Medulla oblongata (tissue), 1 donor: ENCODE measurements around the gene MLPH.
A peak's percentile ranks its signal among the peaks of the same experiment; 100 is the strongest.

Source experiments
- DNase-seq: peaks from one replicate; pipeline ENCODE4 v3.0.0-alpha.2; 2015; ENCODE audit errors: extremely low spot score

Gene MLPH, protein sequence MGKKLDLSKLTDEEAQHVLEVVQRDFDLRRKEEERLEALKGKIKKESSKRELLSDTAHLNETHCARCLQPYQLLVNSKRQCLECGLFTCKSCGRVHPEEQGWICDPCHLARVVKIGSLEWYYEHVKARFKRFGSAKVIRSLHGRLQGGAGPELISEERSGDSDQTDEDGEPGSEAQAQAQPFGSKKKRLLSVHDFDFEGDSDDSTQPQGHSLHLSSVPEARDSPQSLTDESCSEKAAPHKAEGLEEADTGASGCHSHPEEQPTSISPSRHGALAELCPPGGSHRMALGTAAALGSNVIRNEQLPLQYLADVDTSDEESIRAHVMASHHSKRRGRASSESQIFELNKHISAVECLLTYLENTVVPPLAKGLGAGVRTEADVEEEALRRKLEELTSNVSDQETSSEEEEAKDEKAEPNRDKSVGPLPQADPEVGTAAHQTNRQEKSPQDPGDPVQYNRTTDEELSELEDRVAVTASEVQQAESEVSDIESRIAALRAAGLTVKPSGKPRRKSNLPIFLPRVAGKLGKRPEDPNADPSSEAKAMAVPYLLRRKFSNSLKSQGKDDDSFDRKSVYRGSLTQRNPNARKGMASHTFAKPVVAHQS

DNA sequence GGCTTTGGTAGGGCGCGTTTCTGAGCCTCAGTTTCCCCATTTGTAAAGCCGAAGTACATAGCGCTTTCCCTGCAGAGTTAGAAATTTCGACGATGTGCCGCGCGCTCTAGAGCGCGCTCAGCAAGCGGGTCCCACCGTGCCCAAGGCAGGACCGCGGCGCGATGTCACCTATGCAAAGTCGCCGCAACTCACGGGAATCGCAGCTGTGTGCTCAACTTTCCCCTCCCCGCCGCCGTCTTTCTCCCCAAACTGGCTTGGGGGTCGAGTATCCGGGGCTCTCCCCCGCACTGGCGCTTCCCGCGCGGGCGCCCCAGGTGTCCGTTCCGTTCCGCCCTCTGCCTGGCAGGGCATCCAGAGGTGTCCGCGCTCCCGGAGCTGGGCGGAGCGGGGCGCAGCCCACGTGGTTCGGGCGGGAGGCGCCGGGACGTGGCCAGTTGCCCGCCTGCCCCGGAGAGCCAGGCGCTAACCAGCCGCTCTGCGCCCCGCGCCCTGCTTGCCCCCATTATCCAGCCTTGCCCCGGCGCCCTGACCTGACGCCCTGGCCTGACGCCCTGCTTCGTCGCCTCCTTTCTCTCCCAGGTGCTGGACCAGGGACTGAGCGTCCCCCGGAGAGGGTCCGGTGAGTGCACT, at the start of gene MLPH:
Gene MLPH (plus strand): TSS at position 433 of the 630 bp plus-strand sequence. CDS start 6,176 bp downstream, outside the sequence.
- no peak for DNase-seq

DNA sequence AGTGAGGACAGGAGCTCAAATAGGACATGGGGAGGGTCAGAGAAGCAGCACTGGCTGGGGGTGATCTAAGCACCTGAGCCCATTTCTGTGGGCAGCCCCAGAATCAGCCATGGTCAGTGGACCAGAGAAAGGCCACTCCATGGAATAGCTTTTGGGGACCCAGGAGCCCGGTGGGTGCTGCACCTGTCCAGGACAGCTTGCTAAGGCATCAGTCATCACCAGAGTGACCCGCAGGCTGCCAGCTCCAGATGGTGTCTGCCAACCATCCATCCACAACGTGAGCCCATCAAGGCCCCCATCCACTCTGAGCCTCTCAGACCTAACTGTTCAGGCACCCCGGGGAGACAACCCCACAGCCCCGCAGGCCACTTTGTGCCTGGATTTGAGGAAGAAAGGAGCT, 49.5 kb upstream of the MLPH start:
- DNase-seq, result no peak

DNA sequence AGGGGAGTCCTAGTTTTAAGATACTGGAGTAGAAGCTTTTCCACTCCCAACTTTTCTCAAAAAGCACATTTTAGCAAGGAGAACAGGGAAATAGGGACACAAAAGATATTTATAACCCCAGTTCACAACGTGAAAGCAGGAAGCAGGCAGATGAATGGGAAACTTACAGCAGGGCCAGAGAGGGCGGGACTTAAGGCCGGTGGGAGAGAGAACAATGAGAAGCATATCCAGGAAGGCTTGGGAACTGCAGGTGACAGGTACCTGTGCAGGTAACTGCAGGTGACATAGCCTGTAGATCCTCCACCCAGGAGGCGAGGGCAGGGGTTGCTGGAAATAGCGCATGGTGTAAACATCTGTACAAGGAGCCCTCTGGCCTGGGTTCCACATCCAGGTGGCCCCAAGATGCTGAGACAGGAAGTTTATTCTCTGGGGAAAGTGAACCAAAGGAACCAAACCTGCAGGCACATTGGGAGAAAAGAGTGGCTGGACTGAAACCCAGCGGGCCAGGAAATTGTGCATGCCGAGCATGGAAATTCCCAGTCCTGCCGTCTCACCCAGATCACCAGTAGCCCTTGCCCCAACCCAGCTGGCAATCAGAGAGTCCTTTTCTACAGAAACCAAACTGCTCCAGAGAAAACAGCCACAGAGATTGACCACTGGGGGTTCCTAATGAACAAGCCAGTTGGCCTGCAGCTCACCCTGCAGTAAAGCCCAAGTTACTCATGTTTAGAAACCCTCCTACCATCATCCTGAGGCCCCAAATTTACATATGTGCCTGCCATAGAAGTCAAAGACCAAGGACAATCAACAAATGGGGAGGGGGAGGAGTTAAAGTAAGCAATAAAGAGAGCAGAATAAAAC, 48.7 kb upstream of the MLPH start:
- DNase-seq, result no peak

DNA sequence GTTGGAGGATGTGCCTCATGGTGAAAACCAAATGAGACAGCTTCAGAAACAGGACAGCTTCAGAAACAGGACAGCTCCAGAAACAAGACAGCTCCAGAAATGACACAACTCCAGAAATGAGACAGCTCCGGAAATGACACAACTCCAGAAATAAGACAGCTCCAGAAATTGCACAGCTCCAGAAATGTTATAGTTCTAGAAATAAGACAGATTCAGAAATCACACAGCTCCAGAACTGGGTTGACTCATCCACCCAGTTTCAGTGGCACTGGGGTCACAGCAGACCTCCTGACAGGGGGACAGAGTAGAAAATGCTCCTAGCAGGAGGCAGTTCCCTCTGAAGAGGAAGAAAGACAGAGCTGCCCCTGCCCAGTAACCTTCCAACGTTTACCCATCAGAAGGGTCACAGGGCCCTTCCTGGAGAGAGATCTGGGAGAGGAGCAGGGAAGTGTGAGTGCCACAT, 46.2 kb upstream of the MLPH start:
- DNase-seq, result no peak

DNA sequence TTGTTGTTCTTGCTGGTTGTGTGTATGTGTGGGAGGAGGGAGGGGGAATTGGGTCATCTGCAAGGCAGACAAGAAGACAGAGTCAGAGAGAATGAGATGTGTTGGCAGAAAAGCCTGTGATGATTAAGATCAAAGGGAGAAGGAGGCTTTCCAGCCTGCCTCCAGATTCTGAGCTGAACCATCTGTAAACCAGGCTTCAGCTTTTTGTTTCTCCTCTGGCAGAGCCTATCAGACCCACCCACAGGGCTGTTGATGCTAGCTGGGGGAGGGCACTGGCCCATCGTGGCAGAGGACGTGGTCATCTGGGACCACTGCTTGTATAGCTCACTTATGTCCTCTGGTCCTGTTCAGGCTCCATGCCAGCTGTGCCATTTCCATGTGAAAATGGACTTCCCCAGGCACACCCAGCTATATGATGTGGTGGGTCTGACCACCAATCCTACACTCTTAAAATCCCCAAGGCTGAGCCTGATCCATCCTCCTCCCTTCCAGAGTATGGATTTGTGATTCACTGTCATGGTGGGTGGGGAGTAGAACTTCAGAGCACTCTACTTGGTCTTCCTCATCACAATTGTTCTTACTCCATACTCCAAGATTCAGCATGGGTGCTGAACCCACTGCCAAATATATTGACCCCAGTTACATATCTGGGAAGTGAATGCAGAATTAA, 45.3 kb upstream of the MLPH start:
- no peak for DNase-seq

DNA sequence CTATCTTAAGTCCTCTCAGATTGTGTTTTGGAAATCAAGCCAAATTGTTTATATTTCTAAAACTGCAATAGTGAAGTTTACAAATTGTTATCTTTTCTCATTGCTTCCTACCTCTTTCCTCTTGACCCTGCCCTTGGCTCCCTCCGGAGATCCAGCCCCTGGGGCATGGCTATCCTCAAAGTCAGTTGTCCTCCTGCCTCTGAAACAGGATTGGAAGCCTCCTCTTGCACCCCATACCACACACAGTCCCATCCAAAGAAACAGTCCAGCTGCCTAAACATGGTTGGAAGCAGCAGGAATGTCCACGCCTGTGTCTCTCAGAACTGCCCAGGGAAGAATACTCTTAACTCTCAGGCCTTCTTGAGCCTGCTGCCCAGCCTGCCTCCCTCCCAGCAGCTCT, 43.0 kb upstream of the MLPH start:
- DNase-seq, result no peak

DNA sequence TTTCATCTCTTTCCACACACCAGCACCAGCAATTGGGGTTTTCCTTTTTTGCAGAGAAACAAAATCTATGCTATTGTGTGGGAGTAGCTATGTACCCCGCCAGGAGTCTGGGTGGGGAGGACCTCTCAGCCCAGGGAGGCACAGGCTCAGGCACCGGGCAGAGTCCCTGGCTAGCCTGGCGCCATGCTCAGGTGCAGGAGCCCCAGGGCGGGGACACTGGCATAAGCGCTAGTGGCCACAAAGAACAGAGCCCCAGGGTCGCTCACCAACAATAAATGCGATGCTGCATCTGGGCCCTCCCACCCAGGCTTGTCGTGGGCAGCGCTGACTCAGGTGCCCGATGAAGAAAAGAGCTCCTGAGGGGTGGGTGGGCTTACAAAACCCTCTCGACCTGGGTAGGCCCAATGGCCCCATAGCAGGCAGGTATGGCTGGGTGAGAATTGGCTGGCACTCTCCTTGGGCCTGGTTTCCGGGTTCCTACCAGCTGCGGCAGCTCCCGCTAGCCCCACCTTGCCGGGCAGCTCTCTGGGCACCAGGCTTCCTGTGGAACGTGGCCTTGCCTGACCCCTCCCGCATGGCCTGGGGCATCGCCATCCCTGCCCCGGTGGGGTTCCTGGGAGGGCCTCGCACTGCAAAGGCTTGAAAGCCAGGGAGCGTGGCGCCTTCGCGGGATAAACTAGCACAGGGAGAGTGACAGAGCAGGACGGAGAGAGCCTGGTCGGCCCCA, 41.3 kb upstream of the MLPH start:
- no peak for DNase-seq

DNA sequence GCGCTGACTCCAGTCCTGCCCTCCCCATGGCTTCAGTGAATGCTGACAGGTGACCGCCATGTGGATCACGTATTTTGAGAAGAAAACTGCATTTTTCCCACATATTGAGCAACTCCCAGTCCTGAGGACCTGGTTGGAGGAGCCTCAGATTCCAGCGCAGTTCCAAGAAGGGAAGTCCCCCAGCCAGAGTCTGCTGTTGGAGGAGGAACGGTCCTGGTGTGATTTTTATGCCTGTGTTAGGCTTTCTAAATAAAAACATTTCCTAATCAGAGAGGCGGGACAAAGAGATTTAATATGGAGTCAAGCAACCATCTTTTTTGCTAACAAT, 40.7 kb upstream of the MLPH start:
- DNase-seq, result no peak

DNA sequence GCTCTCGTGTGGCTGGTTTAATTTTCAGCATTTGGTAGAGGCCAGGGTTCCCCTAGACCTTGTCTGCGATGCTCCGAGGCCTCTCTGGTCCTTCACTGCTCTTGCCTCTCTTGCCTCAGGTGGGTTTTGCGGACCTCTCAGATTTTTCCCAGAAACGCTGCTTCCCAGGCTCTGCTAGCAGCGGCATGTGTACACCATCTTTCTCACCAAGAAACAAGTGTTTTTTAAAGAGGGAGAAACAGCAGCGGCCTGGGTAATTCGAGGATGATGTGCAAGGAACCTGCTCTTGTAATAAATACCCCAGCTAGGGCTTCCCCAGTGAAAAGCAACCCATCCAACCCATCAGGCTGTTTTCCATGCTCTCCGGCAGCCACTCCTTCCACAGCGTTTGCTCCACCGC, 39.6 kb upstream of the MLPH start:
- DNase-seq, result no peak

DNA sequence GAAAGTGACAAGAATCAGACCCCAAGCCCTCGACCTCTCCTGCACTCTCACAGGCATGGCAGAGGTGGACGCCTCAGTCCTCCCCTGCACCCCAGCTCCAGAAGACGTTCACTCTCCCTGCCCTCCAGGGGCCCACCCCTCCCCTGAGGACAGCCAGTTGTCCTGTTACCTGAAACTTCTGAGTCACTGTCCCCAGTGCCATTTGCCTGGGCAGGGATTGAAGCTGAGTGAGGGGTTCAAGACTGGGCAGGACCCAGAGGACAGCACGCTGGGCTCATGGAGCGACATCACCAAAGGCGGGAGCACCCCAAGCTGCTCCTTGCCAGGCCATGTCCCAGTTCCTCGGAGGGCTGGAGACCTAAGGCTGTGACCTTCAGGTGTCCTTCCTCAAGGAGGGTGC, 38.9 kb upstream of the MLPH start:
- no peak for DNase-seq

DNA sequence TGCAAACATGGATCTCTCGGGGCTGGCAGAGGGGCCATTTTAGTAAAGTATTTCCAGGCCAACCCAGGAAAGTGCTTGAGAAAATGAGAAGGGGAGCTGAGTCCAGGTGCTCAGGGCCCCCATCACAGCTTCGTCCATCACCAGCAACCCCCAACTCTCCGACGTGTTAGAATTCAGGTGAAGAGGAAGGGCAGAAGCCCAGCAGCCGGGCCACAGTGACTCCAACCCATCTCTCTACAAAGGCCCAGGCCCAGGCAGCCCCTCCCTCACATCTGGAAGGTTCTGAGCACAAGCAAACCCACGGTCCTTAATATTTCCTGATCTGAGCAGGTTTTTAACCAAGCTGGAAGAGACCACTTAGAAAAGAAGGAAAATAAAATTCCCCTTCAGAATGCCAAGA, 38.4 kb upstream of the MLPH start:
- DNase-seq, result no peak

DNA sequence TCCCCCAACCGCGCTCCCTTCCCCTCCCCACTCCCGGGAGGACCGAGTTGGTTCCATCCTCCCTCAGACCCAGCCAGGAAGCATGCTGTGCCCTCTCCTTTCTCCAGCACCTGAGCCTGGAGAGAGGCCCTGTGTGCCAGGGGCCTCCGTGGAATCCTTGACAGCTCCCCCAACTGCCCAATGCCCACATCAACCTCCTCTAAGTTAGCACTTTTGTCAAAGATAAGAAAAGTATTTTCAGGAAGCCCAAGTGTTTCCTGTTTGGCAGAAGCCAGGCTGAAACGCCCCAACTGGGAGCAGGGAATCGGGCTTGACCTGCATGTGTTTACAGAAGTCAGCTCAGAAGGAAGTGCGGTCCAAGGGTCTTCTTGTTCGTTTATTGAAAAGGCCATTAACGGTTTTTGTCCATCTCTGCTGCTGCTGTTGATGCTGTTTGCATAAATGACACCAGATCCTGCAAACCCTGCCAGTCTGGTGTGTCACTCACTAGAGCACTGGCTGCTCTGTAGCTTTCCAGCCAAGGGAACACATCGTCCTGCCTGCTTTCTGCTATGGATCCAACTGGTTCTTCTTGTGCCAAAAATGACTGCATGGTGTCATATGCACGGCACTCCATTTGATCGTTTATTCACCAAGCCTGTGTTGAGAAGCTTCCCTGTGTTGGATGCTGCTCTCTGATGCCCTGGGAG, 37.7 kb upstream of the MLPH start:
- peak; percentile 7 for DNase-seq

DNA sequence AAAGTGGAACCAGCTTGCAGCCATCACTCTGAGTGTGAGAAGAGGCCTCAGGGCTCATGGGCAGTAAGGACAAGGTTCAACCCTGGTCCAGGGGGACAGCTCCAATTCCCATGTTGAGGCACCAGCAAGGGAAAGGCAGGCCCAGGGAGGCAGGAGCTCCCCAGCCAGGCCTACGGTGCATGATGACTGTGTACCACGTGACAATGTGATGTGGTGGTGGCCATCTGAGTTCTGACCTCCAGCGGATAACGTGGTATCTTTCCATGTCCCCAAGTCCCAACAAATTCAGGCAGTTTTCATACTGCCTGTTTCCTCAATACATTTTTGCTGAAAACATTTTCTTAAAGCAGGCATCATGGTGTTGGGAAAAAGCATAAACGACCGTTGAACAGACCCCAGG, 36.9 kb upstream of the MLPH start:
- no peak for DNase-seq

DNA sequence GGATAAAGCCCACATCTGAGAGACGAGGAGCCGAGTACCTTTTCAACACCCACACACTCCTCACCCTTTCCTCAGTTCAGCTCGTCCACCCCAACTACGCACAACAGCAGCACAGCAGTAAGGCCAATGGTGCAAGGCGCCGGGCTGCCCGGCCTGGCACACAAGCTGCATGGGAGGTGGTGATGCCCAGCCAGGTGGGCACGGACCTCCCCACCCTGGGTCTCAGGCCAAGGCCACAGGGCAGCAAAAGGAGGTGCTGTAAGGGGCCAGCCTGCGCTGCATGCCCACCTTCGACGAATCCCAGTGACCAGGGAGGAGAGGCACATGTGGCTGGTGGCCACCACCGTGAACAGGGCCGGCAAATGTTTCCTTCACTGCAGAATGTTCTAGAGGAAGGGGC, 36.5 kb upstream of the MLPH start:
- no peak for DNase-seq

DNA sequence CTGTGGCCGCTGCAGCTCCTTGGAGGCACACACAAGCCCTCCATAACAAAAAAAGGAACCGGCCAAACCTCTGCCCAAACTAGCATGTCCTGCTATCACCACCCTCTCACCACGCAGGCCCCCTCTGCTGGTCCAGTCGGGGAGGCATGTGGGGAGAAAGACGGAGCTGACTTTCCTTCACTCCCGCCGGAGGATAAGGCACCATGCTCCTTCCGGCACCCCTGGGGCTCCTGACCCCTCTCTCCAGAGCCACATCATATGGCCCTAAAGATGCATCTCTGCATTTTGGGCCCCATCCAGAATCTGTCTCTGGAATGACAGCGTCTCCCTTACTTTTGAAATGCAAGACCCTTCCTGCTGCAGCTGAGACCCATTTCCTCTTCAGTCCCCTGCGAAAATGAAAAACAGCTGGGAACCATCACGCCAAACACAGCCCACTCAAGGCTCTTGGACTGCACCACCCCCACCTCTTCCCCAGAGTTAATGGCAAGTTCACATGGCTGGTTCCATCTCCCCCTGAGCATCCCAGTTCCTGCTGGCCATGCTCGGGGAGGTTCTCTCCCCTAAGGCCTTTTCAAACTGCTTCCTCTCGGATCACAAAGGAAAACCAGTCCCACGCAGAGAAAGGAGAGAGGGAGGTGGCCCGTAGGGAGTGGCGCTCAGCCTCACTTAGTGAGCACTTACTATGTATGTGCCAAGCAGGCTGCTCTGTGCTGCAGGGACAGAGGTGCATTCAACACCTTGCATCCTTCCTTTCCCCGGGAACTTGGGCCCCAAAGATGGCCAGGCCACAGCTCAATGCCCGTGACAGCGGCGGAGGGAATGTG, 35.2 kb upstream of the MLPH start:
- no peak for DNase-seq

DNA sequence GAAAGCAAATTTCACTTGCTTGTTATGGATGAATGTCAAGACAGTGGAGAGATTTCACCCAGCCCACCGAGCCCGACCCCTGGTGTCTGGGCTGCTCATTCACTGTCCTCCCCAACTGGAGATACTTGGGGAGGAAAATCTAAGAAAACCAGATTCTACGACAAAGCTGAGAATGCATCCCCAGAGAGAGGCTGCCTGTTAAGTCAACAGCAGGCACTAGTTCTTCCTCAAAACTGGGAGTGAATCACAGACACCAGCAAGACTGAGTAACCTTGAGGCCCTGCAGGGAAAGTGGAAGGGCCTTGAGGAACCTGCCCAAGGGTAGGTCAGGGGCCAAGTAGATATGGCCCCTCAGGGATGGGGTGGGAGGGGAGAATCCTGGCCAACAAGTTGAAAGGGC, 34.2 kb upstream of the MLPH start:
- DNase-seq, result no peak

DNA sequence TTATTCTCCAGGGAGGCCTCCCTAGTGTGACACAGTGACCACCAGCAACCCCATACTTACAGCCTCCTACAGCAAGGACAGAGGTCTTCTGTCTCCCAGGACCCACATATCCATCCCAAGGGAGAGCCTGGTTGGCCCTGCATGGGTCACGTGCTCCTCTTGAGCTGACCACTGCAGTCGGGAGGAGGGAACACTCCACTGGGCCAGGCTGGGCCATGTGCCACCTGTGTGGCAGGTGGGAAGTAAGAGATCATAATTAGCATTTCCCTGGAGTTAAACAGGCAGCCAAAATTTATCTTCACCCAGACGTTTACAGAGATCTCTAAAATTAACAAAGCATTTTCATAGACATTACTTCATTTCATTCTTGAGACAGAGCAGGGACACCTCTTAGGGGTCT, 33.4 kb upstream of the MLPH start:
- DNase-seq, result no peak

DNA sequence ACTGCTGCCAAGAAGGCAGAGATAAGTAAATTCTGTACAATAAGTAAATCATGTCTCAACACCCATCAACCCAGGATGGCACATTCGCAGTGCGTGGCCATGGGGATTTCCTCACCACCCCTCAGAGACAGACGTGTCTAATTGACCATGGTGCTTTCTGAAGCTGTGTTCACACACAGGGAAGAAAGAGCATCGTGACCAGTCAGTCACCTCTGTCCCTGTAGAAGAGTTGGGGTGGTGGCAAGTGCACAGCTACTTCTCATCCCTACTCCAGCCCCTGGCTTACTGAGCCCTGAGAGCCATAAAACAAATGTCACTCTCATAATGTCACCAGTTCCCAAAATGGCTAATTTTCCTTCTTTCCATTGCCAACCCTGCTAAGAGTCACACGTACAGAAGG, 31.3 kb upstream of the MLPH start:
- DNase-seq, result no peak

DNA sequence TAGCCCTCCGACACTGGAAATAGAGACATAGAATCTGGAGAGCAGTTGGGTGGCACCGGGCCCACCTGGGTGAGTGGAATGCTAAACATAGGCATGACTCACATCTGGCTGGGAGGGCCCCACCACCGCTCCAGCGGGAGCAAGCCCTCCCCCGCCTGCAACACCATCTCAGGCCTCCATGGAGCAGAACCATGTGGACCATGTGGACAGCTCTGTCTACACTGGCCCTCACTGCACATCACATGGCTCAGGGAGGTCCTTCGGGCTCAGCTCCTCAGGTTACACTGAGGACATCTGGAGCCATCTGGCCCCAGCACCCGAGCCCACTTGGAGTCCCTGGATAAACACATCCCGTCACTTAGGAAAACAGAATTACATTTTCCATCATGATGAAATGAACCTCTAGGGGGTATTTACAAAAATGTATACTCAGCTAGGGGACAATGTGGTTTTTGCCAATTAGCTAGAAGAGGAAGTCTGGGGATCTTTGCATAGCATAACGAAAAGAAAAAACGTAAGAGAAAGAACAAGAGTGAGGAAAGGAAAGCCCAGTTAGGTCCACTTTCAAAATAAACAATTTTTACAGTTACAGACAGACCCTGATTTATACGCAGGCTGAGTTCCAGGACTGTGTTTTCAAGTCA, 30.7 kb upstream of the MLPH start:
- DNase-seq, result no peak
